Right atrium auricular region (tissue), 2 donors: ENCODE measurements around the gene ARHGEF17. TPM values are rescaled to one million over a fixed set of nuclear protein-coding genes. Genes with fewer than 3 reads are reported as not detected.

Experiments used
- DNase-seq: peaks from one replicate; pipeline ENCODE4 v3.0.0-alpha.2; 2019; ENCODE audit warnings: low spot score
- H3K27ac ChIP-seq, 2 donors: fragments of 200-600 bp; sonication (generic); 1 replicate in 1 of 2; 2 replicates in 1 of 2; pipeline ENCODE4 v1.5.1; 2016 to 2019
- H3K27me3 ChIP-seq, 2 donors: fragments of 200-600 bp; sonication (generic); one replicate each; pipeline versions ENCODE4 v1.5.1 to v1.6.0; 2017 to 2019
- H3K36me3 ChIP-seq: fragments of 200-600 bp; sonication (generic); one replicate; pipeline ENCODE4 v1.5.1; 2016
- H3K4me1 ChIP-seq, 2 donors: fragments of 200-600 bp; sonication (generic); one replicate each; pipeline versions ENCODE4 v1.5.1 to v1.6.0; 2017 to 2019
- H3K4me3 ChIP-seq, 2 donors: fragments of 200-600 bp; sonication (generic); 1 replicate in 1 of 2; 2 replicates in 1 of 2; pipeline ENCODE4 v1.5.1; 2017 to 2019; ENCODE audit warnings: mild to moderate bottlenecking in 1 of 2, moderate library complexity in 1 of 2
- H3K9me3 ChIP-seq, 2 donors: fragments of 200-600 bp; sonication (generic); one replicate each; pipeline ENCODE4 v1.5.1; 2019
- total RNA-seq, 2 donors: library from RNA; depleted of rRNA; stranded (reverse); fragments of >200 nt; gene quantifications; one replicate each; pipeline ENCODE4 v1.1.0, GENCODE V29; 2016
- TF ChIP-seq, protein P1 (sequence below), 2 donors: fragments of 200-600 bp; sonication (generic); IDR thresholded peaks; one replicate each; pipeline ENCODE4 v1.5.1; 2019; ENCODE audit warnings: antibody characterized with exemption in 2 of 2

The ARHGEF17 gene
- total RNA-seq, 2 donors from 2014 or later: 41.6 to 59.9 TPM

DNA sequence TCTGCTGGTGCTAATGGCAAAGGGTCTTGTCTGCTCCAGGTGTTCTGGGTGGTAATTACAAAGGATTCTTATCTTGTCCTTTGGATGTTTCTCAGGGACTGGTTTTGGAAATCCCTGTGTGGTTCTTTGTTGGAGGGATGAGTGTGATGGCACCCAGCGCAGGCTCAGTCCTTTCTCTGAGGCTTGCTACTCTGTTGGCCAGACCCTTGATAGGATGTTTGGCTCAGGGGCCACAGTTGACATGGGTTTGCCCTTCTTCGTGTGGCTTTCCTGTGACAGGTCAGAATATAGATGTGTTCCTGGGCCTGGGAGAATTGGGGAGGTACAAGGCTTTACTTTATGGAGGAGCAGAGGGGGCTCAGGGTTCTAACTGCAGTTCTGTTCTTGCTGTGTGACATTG is 4.0 kb downstream of the ARHGEF17 start:
- H3K27me3 ChIP-seq: no peaks in the 10 kb centered on the region
- TF ChIP-seq, protein P1, sequence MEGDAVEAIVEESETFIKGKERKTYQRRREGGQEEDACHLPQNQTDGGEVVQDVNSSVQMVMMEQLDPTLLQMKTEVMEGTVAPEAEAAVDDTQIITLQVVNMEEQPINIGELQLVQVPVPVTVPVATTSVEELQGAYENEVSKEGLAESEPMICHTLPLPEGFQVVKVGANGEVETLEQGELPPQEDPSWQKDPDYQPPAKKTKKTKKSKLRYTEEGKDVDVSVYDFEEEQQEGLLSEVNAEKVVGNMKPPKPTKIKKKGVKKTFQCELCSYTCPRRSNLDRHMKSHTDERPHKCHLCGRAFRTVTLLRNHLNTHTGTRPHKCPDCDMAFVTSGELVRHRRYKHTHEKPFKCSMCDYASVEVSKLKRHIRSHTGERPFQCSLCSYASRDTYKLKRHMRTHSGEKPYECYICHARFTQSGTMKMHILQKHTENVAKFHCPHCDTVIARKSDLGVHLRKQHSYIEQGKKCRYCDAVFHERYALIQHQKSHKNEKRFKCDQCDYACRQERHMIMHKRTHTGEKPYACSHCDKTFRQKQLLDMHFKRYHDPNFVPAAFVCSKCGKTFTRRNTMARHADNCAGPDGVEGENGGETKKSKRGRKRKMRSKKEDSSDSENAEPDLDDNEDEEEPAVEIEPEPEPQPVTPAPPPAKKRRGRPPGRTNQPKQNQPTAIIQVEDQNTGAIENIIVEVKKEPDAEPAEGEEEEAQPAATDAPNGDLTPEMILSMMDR (IDR thresholded peaks at IDR 0.05): no peak
- H3K36me3 ChIP-seq: peaks cover 5% of the 10 kb centered on the region
- H3K4me3 ChIP-seq: peak overlapping the region; percentile 60 to 72
- no peaks in the 10 kb centered on the region for H3K9me3 ChIP-seq
- no peak for DNase-seq
- peaks cover 0 to 80% of the 10 kb centered on the region in 2 donors for H3K4me1 ChIP-seq
- peak overlapping the region; percentile 95 to 98 for H3K27ac ChIP-seq

DNA sequence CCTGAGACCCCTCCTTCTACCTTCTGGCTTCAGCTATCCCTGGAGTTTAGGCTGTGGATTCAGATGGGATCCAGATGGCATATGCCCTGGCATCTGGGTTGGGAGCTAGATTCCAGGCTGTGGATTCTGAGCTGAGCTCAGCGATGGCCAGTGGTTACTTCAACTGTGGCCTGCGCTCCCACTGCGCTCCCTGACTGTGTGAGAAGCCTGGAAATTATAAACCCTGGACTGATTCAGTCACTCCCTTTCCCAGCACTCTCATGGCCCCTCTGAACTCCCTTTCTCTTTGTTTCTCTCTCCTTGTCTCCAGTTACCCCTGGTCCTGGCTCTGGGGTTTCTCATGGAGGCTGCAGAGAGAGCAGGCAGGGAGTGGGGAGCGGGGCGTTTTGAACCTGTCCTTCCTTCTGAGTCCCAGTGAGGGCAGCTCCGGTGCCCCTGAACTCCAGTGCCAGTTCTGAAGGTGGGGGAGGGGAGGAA is 4.8 kb downstream of the ARHGEF17 start:
- Histone ChIP-seq H3K9me3 (no peaks in the 10 kb centered on the region), H3K27me3 (no peaks in the 10 kb centered on the region), H3K4me3 (peak overlapping the region; percentile 60 to 72), H3K27ac (peak overlapping the region; percentile 95 to 98), H3K4me1 (peaks cover 0 to 86% of the 10 kb centered on the region in 2 donors), H3K36me3 (peaks cover 5% of the 10 kb centered on the region)
- TF ChIP-seq, protein P1 (IDR thresholded peaks at IDR 0.05): no peak
- DNase-seq: no peak

DNA sequence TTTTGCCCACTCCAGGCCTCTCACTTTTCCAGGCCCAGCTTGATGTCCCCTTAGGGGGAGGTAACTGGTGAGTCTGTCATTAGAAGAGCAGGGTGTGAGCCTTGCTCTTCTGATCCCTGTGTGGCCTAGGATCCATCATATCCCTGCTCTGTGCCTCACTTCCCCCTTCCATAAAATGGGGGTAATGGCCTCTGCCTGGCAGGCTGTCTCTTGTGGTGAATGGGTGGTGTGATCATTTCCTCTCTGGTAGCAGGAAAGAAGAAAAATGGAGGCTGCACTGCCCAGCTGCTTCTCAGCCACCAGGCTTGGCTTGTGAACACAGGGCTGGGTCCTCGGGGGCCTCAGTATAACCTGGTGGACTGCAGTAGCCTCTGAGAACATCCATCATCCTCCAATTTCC is 5.6 kb downstream of the ARHGEF17 start:
- no peak for DNase-seq
- Histone ChIP-seq H3K9me3 (no peaks in the 10 kb centered on the region), H3K4me3 (peak overlapping the region; percentile 60 to 72), H3K4me1 (peaks cover 0 to 94% of the 10 kb centered on the region in 2 donors), H3K27me3 (no peaks in the 10 kb centered on the region), H3K27ac (peak overlapping the region; percentile 95 to 98), H3K36me3 (peaks cover 5% of the 10 kb centered on the region)
- TF ChIP-seq, protein P1 (IDR thresholded peaks at IDR 0.05): no peak

DNA sequence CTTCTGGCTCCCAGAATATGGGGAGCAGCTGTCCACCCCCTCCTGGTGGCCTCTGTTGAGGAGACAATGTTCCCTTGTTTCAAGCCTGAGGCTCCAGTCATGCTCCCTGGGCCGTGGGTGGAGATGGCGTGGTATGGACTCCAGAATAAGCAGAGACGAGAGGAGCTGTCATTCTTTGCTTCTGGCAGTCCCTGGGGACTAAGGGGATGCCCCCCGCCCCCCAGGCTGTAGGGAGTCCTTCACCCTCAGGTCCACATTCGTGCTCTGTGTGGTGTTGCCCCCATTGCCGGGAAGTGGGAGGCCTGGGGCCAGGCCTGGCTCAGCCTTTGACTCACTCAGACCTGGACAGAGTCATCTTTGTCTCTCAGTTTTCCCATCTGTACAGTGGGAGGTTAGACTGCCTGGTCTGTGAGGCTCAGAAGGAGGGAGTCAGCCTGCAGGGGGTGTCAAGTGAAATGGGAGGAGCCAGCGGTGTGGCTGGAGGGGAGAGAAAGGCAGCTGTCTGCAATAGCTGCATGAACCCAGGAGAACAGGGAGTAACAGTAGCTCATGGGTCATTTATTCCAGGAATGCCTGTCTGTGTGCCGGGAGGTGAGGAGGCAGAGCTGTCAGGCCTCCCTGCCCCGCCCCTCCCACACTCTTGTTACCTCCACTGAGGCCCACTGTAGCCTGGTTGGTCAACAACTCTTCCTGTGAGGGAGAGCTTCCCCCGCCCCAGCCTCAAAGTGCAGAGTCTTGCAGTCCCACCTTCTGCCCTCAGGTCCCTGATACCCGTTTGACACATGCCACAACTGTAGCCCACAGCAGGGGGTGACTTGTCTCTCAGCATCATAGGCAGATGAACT is 6.3 kb downstream of the ARHGEF17 start:
- H3K9me3 ChIP-seq: no peaks in the 10 kb centered on the region
- DNase-seq: peak; percentile 77
- peak overlapping the region in 1 of 2 donors; percentile 72 for H3K4me3 ChIP-seq
- TF ChIP-seq, protein P1 (IDR thresholded peaks at IDR 0.05): no peak
- peak overlapping the region; percentile 95 to 98 for H3K27ac ChIP-seq
- peaks cover 5% of the 10 kb centered on the region for H3K36me3 ChIP-seq
- H3K4me1 ChIP-seq: peaks cover 0 to 99% of the 10 kb centered on the region in 2 donors
- no peaks in the 10 kb centered on the region for H3K27me3 ChIP-seq

DNA sequence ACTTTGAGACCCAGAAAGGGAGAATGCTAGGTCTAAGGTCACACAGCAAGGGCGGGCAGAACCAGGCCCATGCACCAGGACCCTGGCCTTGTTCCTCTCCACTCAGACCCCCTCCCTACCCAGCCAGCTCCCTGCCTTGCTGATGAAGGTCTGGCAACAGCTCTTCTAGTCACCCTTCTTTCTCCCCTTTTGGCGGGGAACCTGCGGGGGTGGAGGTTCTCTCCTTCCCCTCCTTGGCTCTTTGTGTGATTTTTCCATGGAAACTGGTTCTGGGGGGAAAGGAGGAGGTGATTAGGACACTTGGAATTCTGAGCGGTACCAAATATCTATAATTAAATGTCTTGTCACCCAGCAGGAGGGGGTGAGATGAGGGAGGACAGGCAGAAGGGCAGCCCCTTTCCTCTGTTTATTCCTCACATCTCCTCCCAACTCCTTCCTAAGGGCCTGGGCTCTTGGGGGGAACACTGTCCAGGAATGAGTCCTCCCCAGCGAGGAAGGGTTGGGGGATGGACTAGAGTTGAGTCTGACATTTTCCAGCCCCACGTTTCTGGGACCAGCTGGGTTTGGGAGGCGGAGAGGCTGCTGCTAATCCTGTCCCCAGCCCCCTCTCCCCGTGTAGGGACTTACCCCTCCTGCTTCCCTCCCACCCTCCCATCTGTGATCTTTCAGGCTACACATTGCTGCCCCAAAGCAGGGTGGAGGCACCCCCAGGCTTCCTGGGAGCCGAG is 7.4 kb downstream of the ARHGEF17 start:
- Histone ChIP-seq H3K4me1 (peaks cover 0 to 99% of the 10 kb centered on the region in 2 donors), H3K27ac (peak overlapping the region; percentile 95 to 98), H3K4me3 (no peak overlapping the region), H3K27me3 (no peaks in the 10 kb centered on the region), H3K36me3 (peaks cover 5% of the 10 kb centered on the region), H3K9me3 (no peaks in the 10 kb centered on the region)
- TF ChIP-seq, protein P1 (IDR thresholded peaks at IDR 0.05): no peak
- DNase-seq: no peak
